Neural crest cell (in vitro differentiated cells): ENCODE results near the gene PPP1R3G. TPM values are rescaled to one million over a fixed set of nuclear protein-coding genes. Genes with fewer than 3 reads are reported as not detected.
A peak's percentile ranks its signal among the peaks of the same experiment; 100 is the strongest.

Experiments used
- DNase-seq: peaks from one replicate; pipeline ENCODE4 v3.0.0; 2021; ENCODE audit warnings: low read depth, mixed read lengths, low spot score
- H3K27ac Mint-ChIP-seq: one replicate; pipeline ENCODE4 v1.8.0; 2021; ENCODE audit warnings: mild to moderate bottlenecking, mixed read lengths; ENCODE audit not compliant: unreplicated experiment
- H3K27me3 Mint-ChIP-seq: 2 replicates; pipeline ENCODE4 v1.8.0; 2021; ENCODE audit warnings: low read depth, mild to moderate bottlenecking, mixed read lengths
- H3K36me3 Mint-ChIP-seq: 2 replicates; pipeline ENCODE4 v1.8.0; 2021; ENCODE audit warnings: low read depth, mild to moderate bottlenecking, mixed read lengths
- H3K4me1 Mint-ChIP-seq: 2 replicates; pipeline ENCODE4 v1.8.0; 2021; ENCODE audit warnings: mixed read lengths
- H3K4me3 Mint-ChIP-seq: one replicate; pipeline ENCODE4 v1.8.0; 2021; ENCODE audit warnings: mild to moderate bottlenecking, mixed read lengths
- H3K9me3 Mint-ChIP-seq: 2 replicates; pipeline ENCODE4 v1.8.0; 2021; ENCODE audit warnings: mixed read lengths
- CTCF ChIP-seq: fragments of 200-600 bp; sonication (generic); conservative IDR thresholded peaks from 2 replicates; pipeline ENCODE4 v1.5.0; 2021; ENCODE audit warnings: antibody characterized with exemption, mild to moderate bottlenecking
- total RNA-seq: library from RNA; stranded (reverse); gene quantifications from 2 replicates; pipeline ENCODE4 v1.2.1, GENCODE V29; 2021

The PPP1R3G gene
- total RNA-seq, 1 donor from 2014 or later: 0.05 TPM

- H3K4me3 Mint-ChIP-seq: no peak overlapping the region
- H3K27ac Mint-ChIP-seq: peak overlapping the region; percentile 19
- peaks cover 5% of the 10 kb centered on the region for H3K9me3 Mint-ChIP-seq
- DNase-seq: no peak
- H3K4me1 Mint-ChIP-seq: no peaks in the 10 kb centered on the region
- no peak for TF ChIP-seq CTCF
- peaks cover under 1% of the 10 kb centered on the region for H3K36me3 Mint-ChIP-seq
- no peaks in the 10 kb centered on the region for H3K27me3 Mint-ChIP-seq
Measured at GRCh38 chr6:5100806-5101205, 15.7 kb downstream of the PPP1R3G start.

GRCh38 chr6:5102267-5102970, 17.3 kb downstream of the PPP1R3G start:
- Mint-ChIP-seq H3K9me3 (peaks cover 5% of the 10 kb centered on the region), H3K27me3 (no peaks in the 10 kb centered on the region), H3K27ac (no peak overlapping the region), H3K4me1 (no peaks in the 10 kb centered on the region), H3K4me3 (no peak overlapping the region), H3K36me3 (peaks cover 2% of the 10 kb centered on the region)
- no peak for TF ChIP-seq CTCF
- no peak for DNase-seq

DNA sequence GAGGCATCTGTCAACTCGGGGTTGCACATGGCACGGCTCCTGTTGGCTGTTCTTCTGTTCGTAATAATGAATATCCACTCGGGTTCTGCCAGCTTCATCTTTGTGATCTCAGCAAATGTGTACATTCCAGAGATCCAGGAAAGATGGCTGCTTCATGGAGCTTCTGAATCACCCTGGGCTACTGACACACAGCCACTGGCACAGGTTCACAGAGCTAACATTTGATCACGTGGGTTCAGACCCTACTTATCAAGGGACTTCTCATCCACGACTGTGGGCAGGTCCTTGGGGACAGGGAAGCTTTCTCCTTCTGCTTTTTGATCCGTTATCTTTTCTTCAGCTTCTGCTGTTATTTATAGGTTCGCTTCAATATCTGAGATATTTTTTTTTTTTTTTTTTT, 18.1 kb downstream of the PPP1R3G start:
- H3K9me3 Mint-ChIP-seq: peaks cover 5% of the 10 kb centered on the region

GRCh38 chr6:5104667-5105066, 19.5 kb downstream of the PPP1R3G start:
- H3K4me1 Mint-ChIP-seq: no peaks in the 10 kb centered on the region
- TF ChIP-seq CTCF: no peak

More for the DNA sequence above, 18.1 kb downstream of the PPP1R3G start:
- no peak for TF ChIP-seq CTCF
- Mint-ChIP-seq H3K4me1 (no peaks in the 10 kb centered on the region), H3K36me3 (peaks cover 2% of the 10 kb centered on the region), H3K4me3 (no peak overlapping the region), H3K27me3 (no peaks in the 10 kb centered on the region), H3K27ac (no peak overlapping the region)
- DNase-seq: no peak

DNA sequence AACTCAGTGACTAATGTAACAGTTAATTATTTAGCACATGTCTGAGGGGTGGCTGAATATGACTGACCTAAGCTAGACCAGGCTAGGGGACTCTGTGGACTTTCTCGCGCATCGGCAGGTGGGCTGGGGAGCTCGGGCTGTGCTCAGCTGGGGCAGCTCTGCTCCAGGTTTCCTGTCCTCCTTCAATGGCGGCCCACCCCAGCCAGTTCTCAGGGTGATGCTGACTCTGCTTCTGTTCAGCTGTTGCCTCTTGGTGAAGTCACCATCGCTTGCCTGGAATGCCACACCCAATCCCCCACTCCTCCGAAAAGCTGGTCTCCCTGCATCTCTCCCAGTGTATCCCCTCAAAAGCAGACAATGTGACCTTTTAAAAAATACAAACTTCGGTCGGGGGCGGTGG, 20.0 kb downstream of the PPP1R3G start:
- Mint-ChIP-seq H3K36me3 (peaks cover 3% of the 10 kb centered on the region), H3K27me3 (no peaks in the 10 kb centered on the region), H3K9me3 (peaks cover 5% of the 10 kb centered on the region), H3K27ac (no peak overlapping the region), H3K4me1 (no peaks in the 10 kb centered on the region), H3K4me3 (no peak overlapping the region)
- TF ChIP-seq CTCF: no peak
- no peak for DNase-seq

More at GRCh38 chr6:5104667-5105066, 19.5 kb downstream of the PPP1R3G start:
- Mint-ChIP-seq H3K27ac (no peak overlapping the region), H3K27me3 (no peaks in the 10 kb centered on the region), H3K36me3 (peaks cover 2% of the 10 kb centered on the region), H3K9me3 (peaks cover 5% of the 10 kb centered on the region), H3K4me3 (no peak overlapping the region)
- DNase-seq: no peak
